Fibroblast of the conjunctiva (primary cell): Measurements from ENCODE around the gene TRIM24.
"Not testable (repeated sequence)": the region's sequence is repeated elsewhere in the genome, so short reads cannot be mapped to it uniquely, and the experiment has no call there.

Experiments used
- DNase-seq: peaks from one replicate; pipeline ENCODE4 v3.0.0-alpha.2; 2010; ENCODE audit warnings: low read depth

TRIM24 gene

DNA sequence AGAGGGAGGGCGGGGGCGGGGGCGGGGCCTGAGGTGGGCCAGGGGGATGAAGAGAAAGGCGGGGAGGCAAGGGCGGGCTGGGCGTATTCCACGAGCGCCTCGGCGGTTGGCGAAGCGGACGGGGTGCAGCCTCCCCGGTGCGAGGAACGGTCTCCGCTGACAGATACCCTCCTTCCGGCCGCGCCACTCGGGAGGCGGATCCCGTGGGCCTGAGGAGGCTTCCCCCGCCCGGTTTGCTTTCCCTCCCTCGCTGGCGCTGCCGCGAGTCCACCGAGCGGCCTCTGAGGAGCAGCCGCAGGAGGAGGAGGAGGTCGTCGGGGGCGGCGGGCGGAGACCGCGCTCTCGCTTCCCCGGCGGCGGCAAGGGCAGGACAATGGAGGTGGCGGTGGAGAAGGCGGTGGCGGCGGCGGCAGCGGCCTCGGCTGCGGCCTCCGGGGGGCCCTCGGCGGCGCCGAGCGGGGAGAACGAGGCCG lies at the start of gene TRIM24:
Gene TRIM24 (plus strand): TSS at position 84 of the 473 bp plus-strand sequence. CDS start 290 bp downstream, at position 374.
- no peak for DNase-seq

DNA sequence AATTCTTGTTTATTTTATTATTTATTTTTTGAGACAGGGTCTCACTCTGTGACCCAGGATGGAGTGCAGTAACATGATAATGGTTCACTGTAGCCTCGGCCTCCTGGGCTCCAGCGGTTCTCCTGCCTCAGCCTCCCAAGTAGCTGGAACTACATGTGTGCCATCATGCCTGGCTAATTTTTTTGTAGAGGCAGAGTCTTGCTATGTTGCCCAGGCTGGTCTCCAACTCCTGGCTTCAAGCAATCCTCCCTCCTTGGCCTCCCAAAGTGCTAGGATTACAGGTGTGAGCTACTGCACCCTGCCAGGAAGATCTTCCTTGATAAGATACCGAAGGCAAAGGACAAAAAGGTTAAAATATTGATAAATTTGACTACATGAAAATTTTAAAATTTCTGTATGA lies 48.0 kb upstream of the TRIM24 start:
- DNase-seq, result not testable (repeated sequence)

DNA sequence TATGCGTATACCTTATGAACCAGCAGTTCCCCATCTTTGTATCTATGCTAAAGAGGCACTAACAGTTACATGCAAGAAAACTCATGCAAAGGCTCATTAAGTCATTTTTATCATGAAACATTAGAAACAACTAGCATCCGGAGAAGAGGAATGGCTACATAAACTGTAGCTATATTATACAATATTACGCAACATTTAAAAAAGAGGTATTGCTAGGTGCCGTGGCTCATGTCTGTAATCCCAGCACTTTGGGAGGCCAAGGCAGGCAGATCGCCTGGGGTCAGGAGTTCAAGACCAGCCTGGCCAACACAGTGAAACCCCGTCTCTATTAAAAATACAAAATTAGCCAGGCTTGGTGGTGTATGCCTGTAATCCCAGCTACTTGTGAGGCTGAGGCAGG lies 47.1 kb upstream of the TRIM24 start:
- DNase-seq, result not testable (repeated sequence)

DNA sequence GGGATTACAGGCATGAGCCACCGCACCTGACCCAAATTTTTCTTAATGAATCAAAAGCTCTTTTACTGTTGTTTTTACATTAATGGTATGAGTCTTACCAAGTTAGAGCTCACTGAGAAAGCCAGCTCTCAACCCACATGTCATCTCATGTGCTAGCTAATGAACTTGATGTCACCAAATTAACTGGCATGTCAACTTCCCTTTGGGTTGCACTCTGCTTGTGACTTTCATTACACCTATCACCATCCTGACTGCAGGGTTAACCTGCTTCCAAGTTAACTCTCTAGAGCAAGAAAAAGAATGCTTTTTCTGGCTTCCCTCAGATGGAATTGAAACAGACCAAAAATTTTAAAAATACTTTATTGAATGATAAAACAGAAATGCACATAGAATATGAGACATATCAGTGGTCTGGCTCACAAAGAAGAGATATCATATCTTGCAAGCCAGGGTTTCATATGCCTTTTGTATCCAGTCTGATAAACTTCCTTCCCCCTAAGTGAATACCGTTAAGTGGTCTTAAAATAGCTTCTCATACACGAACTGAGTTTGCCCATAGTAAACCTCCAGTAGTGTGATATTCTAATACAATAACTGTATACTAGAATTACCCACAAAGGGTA lies 42.9 kb upstream of the TRIM24 start:
- no peak for DNase-seq

DNA sequence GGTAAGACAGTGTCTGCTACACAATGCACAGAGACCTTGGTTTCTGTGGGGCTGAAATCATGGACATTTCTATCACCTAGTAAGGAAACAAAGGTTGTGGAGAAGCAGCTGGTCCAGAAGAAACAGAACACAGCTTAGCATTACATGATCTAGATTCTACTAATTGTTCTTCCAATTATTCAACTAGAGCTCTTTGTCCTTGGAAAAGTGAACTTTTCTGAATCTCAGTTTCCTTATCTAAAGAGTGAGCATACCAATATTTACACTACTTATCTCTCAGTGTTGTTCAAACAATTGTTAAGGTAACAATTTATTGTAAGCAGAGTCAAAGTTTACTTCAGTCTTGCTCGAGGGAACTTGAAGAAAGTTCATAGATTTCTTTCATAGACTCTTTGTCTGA lies 42.3 kb upstream of the TRIM24 start:
- DNase-seq, result no peak

DNA sequence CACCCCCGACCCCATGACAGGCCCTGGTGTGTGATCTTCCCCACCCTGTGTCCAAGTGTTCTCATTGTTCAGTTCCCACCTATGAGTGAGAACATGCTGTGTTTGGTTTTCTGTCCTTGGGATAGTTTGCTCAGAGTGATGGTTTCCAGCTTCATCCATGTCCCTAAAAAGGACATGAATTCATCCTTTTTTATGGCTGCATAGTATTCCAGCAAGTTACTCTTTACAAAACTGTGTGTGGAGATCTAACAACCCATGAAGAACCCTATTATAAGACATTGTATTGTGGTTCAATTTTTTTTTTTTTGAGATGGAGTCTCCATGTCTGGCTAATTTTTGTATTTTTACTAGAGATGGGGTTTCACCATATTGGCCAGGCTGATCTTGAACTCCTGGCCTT lies 41.7 kb upstream of the TRIM24 start:
- not testable (repeated sequence) for DNase-seq

DNA sequence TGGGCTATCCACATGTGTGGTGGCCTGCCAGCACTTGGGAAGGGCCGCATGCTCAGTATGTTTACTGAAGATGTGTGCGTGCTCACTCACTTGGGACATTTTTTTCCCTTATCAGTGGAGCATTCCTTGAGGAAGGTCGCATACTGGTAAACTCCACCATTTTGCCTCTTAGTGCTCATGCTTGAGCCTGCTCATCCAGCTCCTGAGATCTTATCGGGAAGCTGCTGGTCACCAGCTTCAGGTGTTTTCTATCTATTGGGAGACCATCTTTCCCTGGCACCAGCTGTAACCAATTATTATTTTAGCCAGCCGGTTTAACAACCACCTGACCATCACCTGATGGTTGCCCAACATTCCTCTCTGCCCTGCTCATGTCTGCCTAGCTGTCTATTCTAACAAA lies 35.0 kb upstream of the TRIM24 start:
- no peak for DNase-seq

DNA sequence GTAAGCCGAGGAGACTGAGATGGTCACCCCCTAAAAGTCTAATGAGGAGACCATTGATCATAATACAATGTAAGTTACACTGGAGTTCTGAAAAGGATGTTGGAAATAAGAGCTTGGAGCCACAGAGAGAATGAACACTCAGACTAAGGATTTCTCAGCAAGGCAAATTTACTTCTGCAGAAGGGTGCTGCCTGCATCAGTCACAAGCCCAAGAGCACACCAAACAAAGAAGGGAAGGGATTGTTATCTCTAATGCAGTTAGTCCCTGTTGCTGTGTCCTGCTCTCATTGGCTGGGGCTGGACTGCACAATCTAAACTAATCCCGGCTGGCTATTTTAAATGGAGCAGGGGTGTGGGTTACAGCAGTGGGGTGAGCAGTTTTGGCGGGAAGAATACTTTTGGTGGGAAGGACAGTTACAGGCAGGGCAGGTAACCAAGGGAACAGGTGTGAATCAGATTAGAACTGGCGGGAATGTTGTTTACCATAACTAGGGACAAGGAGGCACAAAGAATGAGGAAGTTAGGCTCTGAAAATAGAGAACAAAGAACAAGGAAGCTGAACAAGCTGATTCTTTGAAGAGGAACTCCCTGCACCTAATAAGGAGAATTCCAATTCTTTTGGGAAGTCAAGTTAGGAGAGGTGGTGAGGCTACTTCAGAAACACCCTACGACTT lies 30.3 kb upstream of the TRIM24 start:
- DNase-seq, result no peak

DNA sequence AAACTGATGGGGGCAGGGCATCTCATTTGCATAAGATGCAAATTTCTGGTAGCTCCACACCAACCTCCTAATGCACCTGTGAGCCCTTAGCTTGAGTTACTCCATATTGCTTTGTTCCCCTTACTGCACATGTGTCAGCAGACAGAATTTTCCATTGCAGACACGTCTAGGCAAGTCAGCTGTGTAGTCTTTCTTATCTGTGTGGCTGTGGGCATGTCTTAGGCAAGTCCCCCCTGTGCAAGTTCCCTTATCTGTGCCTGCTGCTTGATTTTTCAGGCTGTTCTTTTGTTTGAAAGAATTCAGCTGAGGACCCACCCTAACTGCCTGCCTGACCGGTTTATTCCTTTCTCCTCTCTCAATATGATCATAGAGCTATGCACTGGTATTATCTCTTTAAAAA lies 28.5 kb upstream of the TRIM24 start:
- no peak for DNase-seq

DNA sequence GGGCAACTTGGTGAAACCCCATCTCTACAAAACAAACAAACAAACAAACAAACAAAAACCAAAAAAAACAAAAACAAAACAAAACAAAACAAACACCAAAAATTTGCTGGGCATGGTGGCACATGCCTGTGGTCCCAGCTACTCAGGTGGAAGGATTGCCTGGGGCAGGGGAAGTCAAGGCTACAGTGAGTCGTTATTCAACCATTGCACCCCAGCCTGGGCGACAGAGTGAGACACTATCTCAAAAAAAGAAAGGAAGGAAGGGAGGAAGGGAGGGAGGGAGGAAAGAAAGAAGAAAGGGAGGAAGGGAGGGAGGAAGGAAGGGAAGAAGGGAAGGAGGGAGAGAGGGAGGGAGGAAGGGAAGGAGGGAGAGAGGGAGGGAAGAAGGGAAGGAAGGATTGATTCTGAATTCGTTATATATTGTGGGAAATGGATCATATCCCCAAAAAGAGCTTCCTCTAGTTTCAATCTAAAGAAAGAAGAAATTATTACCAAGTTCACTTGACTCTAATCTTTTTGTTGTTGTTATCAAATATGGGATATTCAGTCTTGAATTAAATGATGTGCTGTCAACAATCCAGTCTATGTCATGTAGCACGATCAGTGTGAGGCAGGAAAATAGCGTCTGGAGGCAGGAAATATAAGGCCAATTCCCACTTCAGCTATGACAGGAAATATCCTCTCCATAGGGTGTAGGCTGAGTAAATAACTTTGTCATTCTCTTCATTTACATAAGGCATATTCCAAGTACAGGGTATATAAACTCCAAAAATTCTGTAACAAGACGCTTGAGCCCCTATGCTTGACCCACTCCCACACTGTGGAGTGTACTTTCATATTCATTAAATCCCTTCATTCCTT lies 26.2 kb upstream of the TRIM24 start:
- DNase-seq, result no peak

DNA sequence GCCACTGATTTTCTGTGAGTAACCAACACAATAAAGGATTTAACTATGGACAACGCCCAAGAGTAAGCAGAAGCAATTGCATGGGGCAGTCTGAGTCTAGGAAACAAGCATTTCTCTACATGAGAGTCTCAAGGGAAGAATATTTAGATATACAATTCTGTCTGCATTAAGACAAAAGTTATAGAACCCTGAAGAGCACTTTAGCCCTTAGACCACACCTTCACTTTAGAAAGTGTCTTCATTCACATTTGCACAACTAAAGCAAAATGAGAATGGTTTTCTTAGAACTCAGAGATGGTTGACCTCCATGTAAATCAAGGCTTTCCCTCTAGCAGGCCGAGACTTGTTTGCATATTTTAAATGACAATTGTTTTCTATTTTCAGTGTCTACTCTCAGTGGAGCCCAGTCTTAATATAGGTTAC lies 25.5 kb upstream of the TRIM24 start:
- no peak for DNase-seq

DNA sequence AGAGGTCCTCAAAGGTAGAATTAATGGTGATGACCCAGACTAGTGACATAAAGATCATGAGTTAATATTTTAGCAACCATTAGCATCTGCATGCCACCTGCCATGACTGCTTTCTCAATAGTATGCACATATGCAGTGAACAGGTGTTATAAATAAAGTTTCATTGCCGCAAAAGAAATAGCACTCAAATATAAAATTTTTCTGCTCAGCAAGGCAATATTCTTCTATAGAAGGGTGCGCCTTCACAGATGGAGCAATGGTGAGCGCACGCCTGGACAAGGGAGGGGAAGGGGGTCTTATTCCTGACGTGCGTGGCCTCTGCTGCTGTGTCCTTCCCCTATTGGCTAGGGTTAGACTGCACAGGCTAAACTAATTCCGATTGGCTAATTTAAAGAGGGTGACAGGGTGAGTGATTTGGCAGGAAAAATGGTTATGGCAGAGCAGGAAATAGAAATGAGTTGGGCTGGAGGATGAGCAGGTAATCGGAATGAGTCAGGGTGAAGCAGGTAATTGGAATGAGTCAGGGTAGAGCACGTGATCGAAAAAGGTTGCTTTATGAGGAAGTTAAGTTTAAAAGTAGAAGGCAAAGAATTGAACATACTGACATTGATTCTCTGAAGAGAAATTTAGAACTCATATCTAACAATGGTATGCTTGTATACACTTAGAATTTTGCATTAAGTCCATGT lies 24.7 kb upstream of the TRIM24 start:
- no peak for DNase-seq

DNA sequence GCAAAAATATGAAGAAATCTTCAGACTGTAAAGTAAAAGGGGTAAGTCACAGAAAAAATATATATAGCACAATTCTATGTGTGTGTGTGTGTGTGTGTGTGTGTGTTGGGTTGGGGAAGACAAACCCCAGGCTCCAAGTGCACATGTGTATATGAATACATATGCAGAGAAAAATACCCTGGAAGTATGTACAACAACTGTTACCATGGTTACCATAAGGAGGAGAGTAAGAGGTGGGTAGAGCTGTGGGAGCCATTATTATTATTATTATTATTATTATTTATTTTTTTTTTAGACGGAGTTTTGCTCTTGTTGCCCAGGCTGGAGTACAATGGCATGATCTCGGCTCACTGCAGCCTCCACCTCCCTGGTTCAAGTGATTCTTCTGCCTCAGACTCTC lies 23.7 kb upstream of the TRIM24 start:
- no peak for DNase-seq

DNA sequence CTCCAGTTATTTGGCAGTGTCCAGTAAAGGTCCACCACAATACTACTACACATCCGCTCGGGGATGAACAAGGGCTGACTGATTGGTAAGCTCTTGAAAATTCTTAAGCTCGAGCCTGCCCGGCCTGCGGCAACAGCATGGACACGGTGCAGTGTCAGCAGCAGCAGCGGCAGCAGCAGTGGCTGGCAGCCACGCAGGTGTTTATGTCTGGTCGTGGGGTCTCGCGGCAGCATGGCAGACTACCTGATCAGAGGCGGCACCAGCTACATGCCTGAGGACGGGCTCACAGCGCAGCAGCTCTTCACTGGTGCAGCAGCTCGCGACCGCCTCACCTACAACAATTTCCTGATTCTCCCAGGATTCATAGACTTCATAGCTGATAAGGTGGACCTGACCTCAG lies 19.6 kb upstream of the TRIM24 start:
- DNase-seq, result no peak

DNA sequence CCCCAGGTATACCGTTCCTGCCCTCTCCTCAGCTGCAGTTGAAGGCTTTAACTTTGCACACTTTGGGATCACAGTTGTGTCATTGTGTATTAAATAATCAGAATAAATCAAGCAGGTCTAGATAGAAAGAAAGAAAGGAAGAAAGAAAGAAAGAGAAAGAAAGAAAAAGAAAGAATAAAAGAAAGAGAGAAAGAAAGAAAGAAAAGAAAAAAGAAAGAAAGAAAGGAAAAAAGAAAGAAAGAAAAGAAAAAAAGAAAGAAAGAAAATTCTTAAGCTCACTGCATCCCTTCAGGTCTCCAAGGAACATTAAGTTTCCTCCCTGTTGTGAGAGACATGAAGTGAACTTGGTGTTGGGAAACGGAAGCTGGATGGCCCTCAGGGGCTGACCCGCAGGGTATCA lies 17.2 kb upstream of the TRIM24 start:
- no peak for DNase-seq

DNA sequence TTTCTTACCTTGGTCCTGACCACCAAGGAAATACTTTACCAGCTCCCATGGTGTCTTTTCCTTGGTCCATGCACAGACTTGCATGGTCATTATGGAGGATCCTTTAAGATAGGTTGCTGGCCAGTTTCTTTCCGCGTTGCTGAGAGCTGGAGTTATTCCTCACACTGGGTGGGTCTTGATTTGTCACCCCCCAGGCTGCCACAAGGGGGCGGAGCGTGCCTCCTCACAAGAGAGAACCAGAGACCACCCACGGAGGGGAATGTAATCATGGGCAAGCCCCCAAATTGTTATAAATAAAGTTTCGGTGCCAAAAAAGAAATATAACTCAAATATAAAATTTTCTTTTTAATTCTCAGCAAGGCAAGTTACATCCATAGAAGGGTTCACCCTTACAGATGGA lies 10.5 kb upstream of the TRIM24 start:
- DNase-seq, result no peak

DNA sequence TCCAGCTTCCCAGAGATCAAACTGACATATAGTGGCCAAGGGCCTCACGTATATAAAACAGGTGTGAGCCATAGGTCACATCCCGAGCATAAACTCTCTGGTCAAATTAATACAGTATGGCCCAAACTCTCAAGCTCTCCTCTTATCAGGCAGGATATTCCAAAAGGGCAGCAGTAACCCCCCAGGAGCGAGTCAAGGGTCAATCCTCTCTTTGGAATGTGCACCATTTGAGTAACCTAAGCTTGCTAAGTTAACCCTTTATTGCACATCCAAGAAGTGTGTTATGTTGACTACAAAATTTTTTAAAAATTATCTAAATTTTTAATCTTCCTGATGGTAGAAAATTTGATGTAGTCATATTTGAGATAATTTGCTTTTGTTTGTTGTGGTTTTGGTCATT lies 4.5 kb upstream of the TRIM24 start:
- DNase-seq, result no peak

DNA sequence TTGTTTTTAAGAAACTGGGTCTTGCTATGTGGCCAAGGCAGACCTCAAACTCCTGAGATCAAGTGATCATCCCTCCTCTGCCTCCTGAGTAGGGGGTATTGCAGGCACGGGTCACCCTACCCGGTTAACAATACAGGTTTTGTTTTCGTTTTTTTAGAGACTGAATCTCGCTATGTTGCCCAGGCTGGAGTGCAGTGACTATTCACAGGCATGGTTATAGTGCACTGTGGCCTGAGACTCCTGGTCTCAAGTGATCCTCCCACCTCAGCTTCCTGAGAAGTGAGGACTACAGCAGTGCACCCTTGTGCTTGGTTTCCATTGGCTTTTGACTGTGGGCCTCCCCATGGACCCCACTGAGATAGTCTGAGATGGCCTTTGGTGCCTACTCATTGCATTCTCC lies 3.8 kb upstream of the TRIM24 start:
- no peak for DNase-seq

DNA sequence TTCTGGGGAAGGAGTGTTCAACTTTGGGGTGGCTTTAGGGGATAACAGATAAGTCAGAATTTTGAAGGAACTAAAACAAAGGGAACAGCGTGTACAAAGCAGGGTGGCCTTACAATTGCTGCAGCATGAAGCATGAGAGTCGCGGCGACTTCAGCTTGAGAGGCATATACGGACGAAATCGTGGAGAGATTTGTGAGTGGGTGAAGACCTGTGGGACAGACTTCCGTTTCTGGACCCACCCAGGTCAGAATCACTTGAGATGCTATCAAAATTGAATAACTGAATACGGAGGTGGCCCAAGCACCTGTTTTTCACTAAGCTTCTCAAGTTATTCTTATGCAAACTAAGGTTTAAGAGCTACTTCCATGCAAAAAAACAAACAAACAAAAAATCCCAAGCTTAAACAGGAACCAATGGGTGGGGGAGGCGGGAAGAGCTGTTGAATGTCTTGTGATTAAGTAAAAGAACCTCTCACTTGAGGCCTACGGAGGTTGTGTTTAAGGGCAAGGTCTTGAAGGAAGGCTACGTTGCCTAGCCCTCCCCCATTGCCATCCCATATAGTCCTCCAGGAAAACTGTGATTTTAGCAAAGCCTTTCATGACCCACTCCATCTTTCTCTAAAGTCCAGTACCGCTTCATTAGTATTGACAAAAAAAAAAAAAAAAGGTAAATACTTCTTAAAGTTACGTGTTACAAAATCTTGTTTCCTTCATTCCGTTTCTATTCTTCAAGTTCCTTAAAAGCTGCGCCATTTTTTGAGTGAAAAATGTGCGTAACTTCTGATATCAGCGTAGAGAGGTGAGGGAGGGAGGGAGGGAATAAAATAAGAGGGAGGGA lies 1.3 kb upstream of the TRIM24 start:
- no peak for DNase-seq

DNA sequence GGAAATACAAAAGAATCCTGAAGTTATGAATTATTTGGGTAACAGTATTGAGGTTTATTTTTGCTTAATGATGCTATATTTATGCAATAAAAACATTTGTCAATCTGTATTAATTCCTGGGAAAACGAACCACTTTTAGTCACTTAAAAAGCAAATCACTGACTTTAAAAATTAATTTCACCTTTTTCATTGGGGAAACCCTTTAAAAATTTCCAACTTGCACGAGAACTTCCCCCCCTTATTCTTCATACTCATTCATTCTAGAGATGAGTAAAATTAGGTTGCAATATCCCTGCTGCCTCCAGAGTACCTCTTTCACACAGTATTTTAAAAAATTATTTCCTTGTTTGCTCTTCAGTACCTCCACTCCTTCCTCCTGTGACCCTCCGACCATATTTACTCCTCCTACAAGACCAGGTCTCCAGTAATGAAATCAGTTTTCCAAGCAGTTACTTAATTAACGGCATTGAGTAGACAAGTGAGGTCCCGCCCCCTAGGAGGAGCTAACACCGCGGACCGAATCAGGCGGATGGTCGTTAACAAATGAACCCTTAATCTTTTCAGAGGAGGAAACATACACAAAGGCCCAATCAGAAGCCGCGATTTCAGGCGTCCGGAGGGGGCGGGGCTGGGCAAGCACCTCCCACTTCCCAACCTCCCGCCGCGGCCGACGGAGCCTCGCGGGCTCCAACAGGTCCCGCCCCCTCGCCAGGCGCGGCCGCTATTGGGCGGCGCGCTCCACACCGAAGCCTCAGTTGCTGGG lies 465 bp upstream of the TRIM24 start:
- DNase-seq, result peak; percentile 97
